K562 (cell line): Measurements from ENCODE around the gene KAZN. TPM values are rescaled to one million over a fixed set of nuclear protein-coding genes. Genes with fewer than 3 reads are reported as not detected.

ENCODE experiments used
- ATAC-seq: fragments of 200-7000 bp; cut with Tn5 transposase; 3 replicates; pipeline ENCODE4 v1.9.1; 2020; ENCODE audit warnings: moderate library complexity
- BruUV-seq: library from RNA; stranded (reverse); fragments of 400-500 nt; replicated peaks from 2 replicates; lab custom pipeline; 2021; lab: Mats Ljungman, UMichigan
- CTCF ChIA-PET: fragments of 300-600 bp; formaldehyde crosslinking; extraction: SDS; loops from one replicate; lab custom pipeline; 2021; ENCODE audit warnings: low intra/inter-chr PET ratio; lab: Yijun Ruan, JAX
- POLR2A ChIA-PET: fragments of 300-600, 350-650 bp; sonication (Branson Sonifier 250); formaldehyde crosslinking; extraction: SDS; loops from one replicate; lab custom pipeline; 2021; ENCODE audit warnings: antibody characterized with exemption, inconsistent platforms; lab: Yijun Ruan, JAX
- DNase-seq, 4 experiments: peaks; one replicate each; pipeline versions ENCODE4 v3.0.0 to v3.0.0-alpha.2; 2011 to 2018; ENCODE audit warnings: low spot score in 3 of 4, mixed read lengths in 3 of 4; ENCODE audit errors: extremely low read depth in 1 of 4
- FAIRE-seq: peaks from 2 replicates; lab custom pipeline; 2011; peaks lifted over from hg19 to GRCh38; lab: Jason Lieb, UNC
- H2AFZ ChIP-seq: 2 replicates; pipeline ENCODE4 v1.6.0; 2011; ENCODE audit warnings: low read depth, low read length, control low read depth, inconsistent platforms
- H3K27ac ChIP-seq: fragments of 200-600 bp; 3 replicates; pipeline ENCODE4 v1.8.0; 2011; ENCODE audit warnings: low read depth, mild to moderate bottlenecking, control low read depth, inconsistent platforms, low read length, moderate library complexity, mixed read lengths; ENCODE audit errors: extremely low read depth
- H3K27me3 ChIP-seq, 2 experiments: fragments of 300-600 bp in 1 of 2; 2 replicates in 1 of 2; 3 replicates in 1 of 2; pipeline versions ENCODE4 v1.6.0 to v1.8.0; 2011; ENCODE audit warnings: inconsistent platforms in 2 of 2, low read length in 2 of 2, mild to moderate bottlenecking in 1 of 2, mixed read lengths in 1 of 2, moderate library complexity in 1 of 2; ENCODE audit not compliant: control insufficient read depth in 2 of 2, insufficient read depth in 2 of 2
- H3K36me3 ChIP-seq: fragments of 300-600 bp; 3 replicates; pipeline ENCODE4 v1.8.0; 2011; ENCODE audit warnings: mild to moderate bottlenecking, low read length, inconsistent platforms; ENCODE audit not compliant: control insufficient read depth, insufficient read depth
- H3K4me1 ChIP-seq, 2 experiments: fragments of 200-600 bp in 1 of 2; replicated peaks in 1 of 2; 2 replicates in 1 of 2; 3 replicates in 1 of 2; pipeline versions ENCODE4 v1.5.1 to v1.8.0; 2011; ENCODE audit warnings: inconsistent platforms in 2 of 2, low read length in 2 of 2, mild to moderate bottlenecking in 1 of 2, mixed read lengths in 1 of 2, moderate library complexity in 1 of 2; ENCODE audit not compliant: control insufficient read depth in 2 of 2, insufficient read depth in 2 of 2
- H3K4me2 ChIP-seq: 2 replicates; pipeline ENCODE4 v1.6.1; 2011; ENCODE audit warnings: low read length, control low read depth, inconsistent platforms, mixed read lengths; ENCODE audit not compliant: insufficient read depth
- H3K4me3 ChIP-seq: fragments of 200-600 bp; sonication (generic), shearing (Covaris generic); 2 replicates; pipeline ENCODE4 v1.5.1; 2016; ENCODE audit warnings: control low read depth, inconsistent platforms
- H3K79me2 ChIP-seq: fragments of 200-600 bp; 3 replicates; pipeline ENCODE4 v1.8.0; 2011; ENCODE audit warnings: low read length, inconsistent platforms; ENCODE audit not compliant: control insufficient read depth, insufficient read depth
- H3K9ac ChIP-seq, 2 experiments: 2 replicates each; pipeline versions ENCODE4 v1.6.0 to v1.6.1; 2011; ENCODE audit warnings: low read depth in 2 of 2, low read length in 2 of 2, control low read depth in 1 of 2, inconsistent platforms in 1 of 2, mild to moderate bottlenecking in 1 of 2, mixed read lengths in 1 of 2; ENCODE audit not compliant: insufficient read depth in 1 of 2
- H3K9me1 ChIP-seq: one replicate; pipeline ENCODE4 v1.6.0; 2011; ENCODE audit warnings: inconsistent platforms, mild to moderate bottlenecking, low read length, moderate library complexity; ENCODE audit not compliant: control insufficient read depth, insufficient read depth
- H3K9me3 ChIP-seq: replicated peaks from 2 replicates; pipeline ENCODE4 v1.5.1; 2011; ENCODE audit warnings: low read depth, low read length, inconsistent platforms; ENCODE audit not compliant: control insufficient read depth, insufficient read depth
- H4K20me1 ChIP-seq: replicated peaks from 2 replicates; pipeline ENCODE4 v1.6.1; 2011; ENCODE audit warnings: low read length, inconsistent platforms, mixed read lengths; ENCODE audit not compliant: control insufficient read depth, insufficient read depth
- BDP1 ChIP-seq: IDR thresholded peaks from 3 replicates; pipeline ENCODE4 v1.6.1; 2011; ENCODE audit not compliant: insufficient read length, insufficient read depth
- CHD2 ChIP-seq: IDR thresholded peaks from 2 replicates; pipeline ENCODE4 v1.6.1; 2011; ENCODE audit warnings: low read depth, low read length
- CREB3 ChIP-seq: fragments of 450-650 bp; conservative IDR thresholded peaks from 2 replicates; pipeline ENCODE4 v1.6.1; 2016; ENCODE audit warnings: missing genetic modification characterization, low read depth, mild to moderate bottlenecking, missing compliant biosample characterization, moderate library complexity
- EP300 ChIP-seq: IDR thresholded peaks from 2 replicates; pipeline ENCODE4 v1.6.1; 2012; ENCODE audit warnings: low read length, improper control_type of control experiment
- HEY1 ChIP-seq: fragments of 250-450 bp; sonication (Bioruptor Pico); IDR thresholded peaks from 2 replicates; pipeline ENCODE4 v1.5.0; 2020; ENCODE audit warnings: mild to moderate bottlenecking, moderate library complexity, borderline replicate concordance
- MBD1 ChIP-seq: fragments of 250-450 bp; sonication (Bioruptor Pico); IDR thresholded peaks from 2 replicates; pipeline ENCODE4 v1.8.0; 2022; ENCODE audit warnings: inconsistent platforms
- POLR2AphosphoS5 ChIP-seq: IDR thresholded peaks from 2 replicates; pipeline ENCODE4 v1.6.1; 2011; ENCODE audit warnings: mild to moderate bottlenecking, low read depth, low read length, moderate library complexity; ENCODE audit not compliant: control insufficient read depth, insufficient read depth
- PURB ChIP-seq: sonication (generic); formaldehyde crosslinking; IDR thresholded peaks from 2 replicates; pipeline ENCODE4 v1.9.0; 2021; ENCODE audit warnings: low read depth, mild to moderate bottlenecking, missing genetic modification reagents
- TARDBP ChIP-seq: fragments of 450-650 bp; IDR thresholded peaks from 2 replicates; pipeline ENCODE4 v1.6.1; 2016
- U2AF1 ChIP-seq: fragments of 200-400 bp; formaldehyde crosslinking; optimal IDR thresholded peaks from 2 replicates; pipeline ENCODE3; 2017; ENCODE audit warnings: mild to moderate bottlenecking, low read depth, low read length, moderate library complexity
- ZNF134 ChIP-seq: fragments of 250-450 bp; sonication (Bioruptor Pico); conservative IDR thresholded peaks from 2 replicates; pipeline ENCODE4 v1.4.0; 2020
- ZNF444 ChIP-seq: fragments of 250-450 bp; sonication (Bioruptor Pico); IDR thresholded peaks from 2 replicates; pipeline ENCODE4 v1.4.0; 2020; ENCODE audit warnings: mild to moderate bottlenecking, moderate library complexity
- ZNF609 ChIP-seq: sonication (generic); formaldehyde crosslinking; IDR thresholded peaks from 2 replicates; pipeline ENCODE4 v1.8.1; 2023; ENCODE audit warnings: missing genetic modification reagents, mild to moderate bottlenecking, borderline replicate concordance
- ZNF766 ChIP-seq: fragments of 200-800 bp; sonication (Bioruptor generic); conservative IDR thresholded peaks from 2 replicates; pipeline ENCODE4 v1.6.1; 2016; ENCODE audit warnings: missing genetic modification characterization, missing compliant biosample characterization
- WGBS: fragments of 100-300 bp; shearing (Covaris generic); methylation state at CpG from one replicate; pipeline ENCODE4 v1.1.6; 2016; ENCODE audit warnings: low coverage, mixed read lengths; ENCODE audit not compliant: insufficient coverage; ENCODE audit errors: missing lambda C conversion rate; 5-methylcytosine and 5-hydroxymethylcytosine counted together
- in situ Hi-C: fragments of 300-500 bp; cut with MboI; formaldehyde crosslinking; loops from 4 replicates; pipeline ENCODE4 v1.15.0; 2018; ENCODE audit warnings: inconsistent platforms, mixed read lengths
- intact Hi-C: fragments of 100-400 bp; cut with micrococcal nuclease; formaldehyde crosslinking; loops from 2 replicates; pipeline ENCODE4 v1.14.2; 2022
- polyA plus RNA-seq, 8 experiments: library from polyadenylated mRNA; depleted of rRNA in 4 of 8; stranded (reverse) in 5 of 8; unstranded in 3 of 8; fragments of >200 nt; fragmentation: Nextera tagmentation in 2 of 8; fragmentation: Illumina TruSeq in 1 of 8; extraction: Ambion mirVana in 2 of 8; extraction: Trizol in 1 of 8; gene quantifications; 2 replicates each; pipeline versions ENCODE4 v1.2.1 to v1.2.3, GENCODE V29; 2011 to 2014; ENCODE audit warnings: inconsistent platforms in 1 of 8, missing spikeins in 1 of 8
- total RNA-seq, 7 experiments: library from RNA; depleted of rRNA in 6 of 7; stranded (reverse); fragments of >200 nt in 6 of 7; fragmentation: Illumina TruSeq in 2 of 7; extraction: Trizol in 2 of 7; gene quantifications; 2 replicates each; pipeline versions ENCODE4 v1.2.1 to v1.2.3, GENCODE V29; 2011 to 2021; ENCODE audit warnings: low replicate concordance in 1 of 7

The KAZN gene
- total and polyA plus RNA-seq, 9 of the 15 experiments (the other 6 are each of a cell fraction or from before 2014, with no cell fraction given): 2.1 to 21.6 (median 5.4) TPM

GRCh38 chr1:15027515-15027986 is 429.1 kb downstream of the KAZN start:
- CTCF ChIA-PET: interaction anchor here (0.6 to 1.5 kb wide), 9 partner anchors 13 to 592 kb away, joined by 3 to 4 read pairs (median 3); no protein-coding TSS in a partner anchor
- FAIRE-seq: peak; percentile 94
- no peak for TF ChIP-seq PURB (CRISPR knock-in tag)
- no peak for TF ChIP-seq MBD1
- no peak for TF ChIP-seq POLR2AphosphoS5
- TF ChIP-seq BDP1: no peak
- TF ChIP-seq ZNF134 (CRISPR knock-in tag): no peak
- TF ChIP-seq CHD2: no peak
- no peak for TF ChIP-seq EP300
- no peak for TF ChIP-seq CREB3
- TF ChIP-seq U2AF1: no peak
- no peak for TF ChIP-seq HEY1 (CRISPR knock-in tag)
- no peak for TF ChIP-seq ZNF609 (CRISPR knock-in tag)
- no peak for TF ChIP-seq TARDBP
- no peak for TF ChIP-seq ZNF766 (CRISPR knock-in tag)
- TF ChIP-seq ZNF444 (CRISPR knock-in tag): no peak

More at GRCh38 chr1:15027515-15027986, 429.1 kb downstream of the KAZN start:
- 0 out of 2 replicates have a peak, but pooled peaks cover 7% of the 10 kb centered on the region for H4K20me1 ChIP-seq
- H2AFZ ChIP-seq: no peak overlapping the region
- POLR2A ChIA-PET: interaction anchor here (0.6 to 1.4 kb wide), 7 partner anchors 10 to 741 kb away, joined by 3 to 7 read pairs (median 3); no protein-coding TSS in a partner anchor
- BruUV-seq: no TSS peak
- no peaks in the 10 kb centered on the region for H3K9me3 ChIP-seq
- peak; percentile 76 to 84 (median 81) for DNase-seq
- WGBS: 45% methylated on average over 12 of the region's 12 CpGs
- ATAC-seq: peak; percentile 92
- intact Hi-C loops (loop anchor here (1.0 to 5.0 kb wide), 3 partner anchors 100 to 255 kb away; no protein-coding TSS in a partner anchor), in situ Hi-C loops (loop anchor here (10.0 kb wide), 1 partner anchor 243 kb away; no protein-coding TSS in a partner anchor)
- H3K4me3 ChIP-seq: no peak overlapping the region
- no peak overlapping the region for H3K4me2 ChIP-seq
- H3K27me3 ChIP-seq: no peaks in the 10 kb centered on the region
- no peaks in the 10 kb centered on the region for H3K9me1 ChIP-seq
- peaks cover 5 to 8% of the 10 kb centered on the region in 2 experiments; a peak in 1 of 5 replicates for H3K4me1 ChIP-seq
- no peak overlapping the region for H3K27ac ChIP-seq
- H3K9ac ChIP-seq: no peak overlapping the region
- no peaks in the 10 kb centered on the region for H3K79me2 ChIP-seq
- H3K36me3 ChIP-seq: no peaks in the 10 kb centered on the region
